ENCODE measurements around the gene VAT1. TPM values are rescaled to one million over a fixed set of nuclear protein-coding genes. Genes with fewer than 3 reads are reported as not detected.

VAT1 gene
- total and polyA plus RNA-seq, 2 of the 13 experiments (the other 11 are each of a cell fraction or from before 2014, with no cell fraction given) = 143 to 205 TPM

GRCh38 chr17:42980766-42981397 lies 41.3 kb downstream of the VAT1 start (continued):
- TF ChIP-seq ZNF512B (CRISPR knock-in tag; IDR thresholded peaks at IDR 0.05; ENCODE audit: borderline replicate concordance) (0 out of 2 replicates have a peak, but pooled peaks have one; percentile 64), PHF8 (CRISPR knock-in tag; IDR thresholded peaks at IDR 0.05) (peak; percentile 61; the same call in 1 of the 2 replicates), ZNF468 (CRISPR knock-in tag; IDR thresholded peaks at IDR 0.05) (0 out of 2 replicates have a peak, but pooled peaks have one; percentile 20), ZNF296 (CRISPR knock-in tag; conservative IDR thresholded peaks at IDR 0.05) (0 out of 2 replicates have a peak, but pooled peaks have one; percentile 56), SKI (IDR thresholded peaks at IDR 0.05; ENCODE audit: partially characterized antibody) (peak; percentile 1), GMEB1 (CRISPR knock-in tag; IDR thresholded peaks at IDR 0.05; ENCODE audit: borderline replicate concordance) (peak; percentile 73; the same call in 1 of the 2 replicates), FOXK2 (IDR thresholded peaks at IDR 0.05) (no peak), ZNF274 (CRISPR knock-in tag; IDR thresholded peaks at IDR 0.05) (peak; percentile 91), IRF2 (CRISPR knock-in tag; IDR thresholded peaks at IDR 0.05) (0 out of 2 replicates have a peak, but pooled peaks have one; percentile 39), IKZF4 (CRISPR knock-in tag; IDR thresholded peaks at IDR 0.05; ENCODE audit: borderline replicate concordance, low read depth, not compliant biosample characterization) (peak; percentile 69), TP53 (CRISPR knock-in tag; conservative IDR thresholded peaks at IDR 0.05) (0 out of 2 replicates have a peak, but pooled peaks have one; percentile 46), ELF4 (CRISPR knock-in tag; IDR thresholded peaks at IDR 0.05; ENCODE audit: borderline replicate concordance) (peak; percentile 19; the same call in 1 of the 2 replicates), RXRB (CRISPR knock-in tag; IDR thresholded peaks at IDR 0.05; ENCODE audit: borderline replicate concordance) (peak; percentile 21; the same call in 1 of the 2 replicates), NFAT5 (CRISPR knock-in tag; IDR thresholded peaks at IDR 0.05) (peak; percentile 76; the same call in 1 of the 2 replicates)
